AG04449 (cell line): ENCODE data around the gene STXBP4.

ENCODE experiments used
- CTCF ChIA-PET: fragments of 350-600 bp; formaldehyde crosslinking; extraction: SDS; loops from one replicate; lab custom pipeline; 2021; ENCODE audit warnings: antibody characterized with exemption; lab: Yijun Ruan, JAX
- POLR2A ChIA-PET: fragments of 400-600, 350-600 bp; formaldehyde crosslinking; extraction: SDS; loops from one replicate; lab custom pipeline; 2020; ENCODE audit warnings: antibody characterized with exemption, inconsistent platforms; lab: Yijun Ruan, JAX
- DNase-seq: peaks from one replicate; pipeline ENCODE4 v3.0.0-alpha.2; 2010; ENCODE audit warnings: low read depth, low spot score
- H3K4me3 ChIP-seq: 2 replicates; pipeline ENCODE4 v1.5.1; 2011; ENCODE audit warnings: low read depth, mild to moderate bottlenecking, control low read depth, low read length
- TF ChIP-seq, protein P1 (sequence below): IDR thresholded peaks from one replicate; pipeline ENCODE4 v1.5.1; 2011; ENCODE audit warnings: mild to moderate bottlenecking, moderate library complexity, low read length, control low read depth, inconsistent platforms; ENCODE audit not compliant: insufficient read depth; ENCODE audit errors: missing control alignments

STXBP4 gene

GRCh38 chr17:55216888-55217287 is 248.3 kb downstream of the STXBP4 start:
- CTCF ChIA-PET, result no interaction called here
- TF ChIP-seq, protein P1, sequence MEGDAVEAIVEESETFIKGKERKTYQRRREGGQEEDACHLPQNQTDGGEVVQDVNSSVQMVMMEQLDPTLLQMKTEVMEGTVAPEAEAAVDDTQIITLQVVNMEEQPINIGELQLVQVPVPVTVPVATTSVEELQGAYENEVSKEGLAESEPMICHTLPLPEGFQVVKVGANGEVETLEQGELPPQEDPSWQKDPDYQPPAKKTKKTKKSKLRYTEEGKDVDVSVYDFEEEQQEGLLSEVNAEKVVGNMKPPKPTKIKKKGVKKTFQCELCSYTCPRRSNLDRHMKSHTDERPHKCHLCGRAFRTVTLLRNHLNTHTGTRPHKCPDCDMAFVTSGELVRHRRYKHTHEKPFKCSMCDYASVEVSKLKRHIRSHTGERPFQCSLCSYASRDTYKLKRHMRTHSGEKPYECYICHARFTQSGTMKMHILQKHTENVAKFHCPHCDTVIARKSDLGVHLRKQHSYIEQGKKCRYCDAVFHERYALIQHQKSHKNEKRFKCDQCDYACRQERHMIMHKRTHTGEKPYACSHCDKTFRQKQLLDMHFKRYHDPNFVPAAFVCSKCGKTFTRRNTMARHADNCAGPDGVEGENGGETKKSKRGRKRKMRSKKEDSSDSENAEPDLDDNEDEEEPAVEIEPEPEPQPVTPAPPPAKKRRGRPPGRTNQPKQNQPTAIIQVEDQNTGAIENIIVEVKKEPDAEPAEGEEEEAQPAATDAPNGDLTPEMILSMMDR, result no peak

DNA sequence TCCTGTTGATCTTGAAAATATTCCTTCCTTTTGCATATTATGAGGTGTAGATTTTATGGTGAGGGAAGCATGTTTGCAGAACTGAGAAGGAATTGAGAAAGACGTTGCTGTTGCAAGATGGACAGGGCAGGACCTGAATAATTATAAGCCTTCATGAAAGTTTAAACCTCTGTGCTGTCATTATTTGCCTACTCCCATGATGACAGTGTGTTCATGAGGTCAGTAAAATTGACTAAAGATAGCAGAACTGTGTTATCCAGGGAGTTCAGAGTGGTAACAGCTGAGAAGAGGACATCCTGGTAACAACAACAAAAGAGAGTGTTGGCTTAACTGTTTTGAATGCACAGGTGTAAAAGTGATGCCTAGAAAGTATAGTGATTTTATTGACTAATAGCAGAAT is 250.9 kb downstream of the STXBP4 start:
- POLR2A ChIA-PET, result no interaction called here

More at GRCh38 chr17:55216888-55217287, 248.3 kb downstream of the STXBP4 start:
- DNase-seq, result no peak
- H3K4me3 ChIP-seq, result no peak overlapping the region
- POLR2A ChIA-PET, result no interaction called here

DNA sequence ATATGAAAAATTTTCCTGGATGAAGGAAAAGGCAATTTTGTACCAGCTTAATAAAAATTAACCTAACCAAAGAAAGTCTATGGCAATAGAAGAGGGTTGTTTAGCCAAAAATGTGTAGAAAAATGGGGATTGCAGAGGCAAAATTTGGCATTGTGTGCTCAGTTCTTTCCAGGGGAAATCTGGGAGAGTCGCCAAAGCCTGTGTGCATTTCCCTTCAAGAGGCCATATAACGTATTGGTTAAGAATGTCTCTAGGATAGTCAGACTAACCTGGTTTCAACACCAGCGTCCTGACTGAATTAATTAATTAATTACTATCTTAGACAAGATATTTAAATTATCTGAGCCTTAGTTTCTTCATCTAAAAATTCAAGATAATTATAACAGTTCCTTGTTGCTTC is 251.4 kb downstream of the STXBP4 start:
- TF ChIP-seq, protein P1, result no peak
- ChIA-PET CTCF (no interaction called here), POLR2A (no interaction called here)
- DNase-seq, result no peak
- H3K4me3 ChIP-seq, result no peak overlapping the region

More for the DNA sequence above, 250.9 kb downstream of the STXBP4 start:
- TF ChIP-seq, protein P1, result no peak
- CTCF ChIA-PET, result no interaction called here
- no peak overlapping the region for H3K4me3 ChIP-seq
- DNase-seq, result no peak
